Inflammatory macrophage treated with lipopolysaccharide for 4 hours (primary cell): ENCODE data around the gene TEX51.

ENCODE experiments used
- DNase-seq: peaks from one replicate; pipeline ENCODE4 v3.0.0-alpha.2; 2020

The TEX51 gene

GRCh38 chr2:126879348-126880298, 19.1 kb upstream of the TEX51 start:
- no peak for DNase-seq

GRCh38 chr2:126880324-126880723, 18.4 kb upstream of the TEX51 start:
- no peak for DNase-seq

- DNase-seq, result no peak
Observed at GRCh38 chr2:126880817-126881216, 17.9 kb upstream of the TEX51 start.

GRCh38 chr2:126881591-126881990, 17.1 kb upstream of the TEX51 start:
- DNase-seq, result no peak

- DNase-seq, result no peak
Observed at GRCh38 chr2:126882181-126882580, 16.5 kb upstream of the TEX51 start.

- no peak for DNase-seq
Observed at GRCh38 chr2:126882736-126883665, 15.7 kb upstream of the TEX51 start.

GRCh38 chr2:126883666-126884040, 15.0 kb upstream of the TEX51 start:
- no peak for DNase-seq

GRCh38 chr2:126884861-126885750, 13.6 kb upstream of the TEX51 start:
- no peak for DNase-seq

GRCh38 chr2:126885751-126886210, 12.9 kb upstream of the TEX51 start:
- no peak for DNase-seq

- peak; percentile 55 for DNase-seq
Observed at GRCh38 chr2:126886211-126886915, 12.3 kb upstream of the TEX51 start.

GRCh38 chr2:126886916-126887280, 11.8 kb upstream of the TEX51 start:
- DNase-seq, result no peak

- no peak for DNase-seq
Observed at GRCh38 chr2:126887506-126887905, 11.2 kb upstream of the TEX51 start.

- no peak for DNase-seq
Observed at GRCh38 chr2:126888046-126888445, 10.6 kb upstream of the TEX51 start.

GRCh38 chr2:126889071-126889470, 9.6 kb upstream of the TEX51 start:
- no peak for DNase-seq

- DNase-seq, result no peak
Observed at GRCh38 chr2:126889496-126890135, 9.1 kb upstream of the TEX51 start.

- no peak for DNase-seq
Observed at GRCh38 chr2:126890136-126890510, 8.6 kb upstream of the TEX51 start.

GRCh38 chr2:126890551-126891450, 7.9 kb upstream of the TEX51 start:
- DNase-seq, result no peak

- no peak for DNase-seq
Observed at GRCh38 chr2:126891681-126892500, 6.8 kb upstream of the TEX51 start.

- DNase-seq, result no peak
Observed at GRCh38 chr2:126893153-126893552, 5.5 kb upstream of the TEX51 start.
